DMS153 treated with DMSO at 0.1 percent for 48 hours (cell line): ENCODE data around the gene NAPA.
A peak's percentile ranks its signal among the peaks of the same experiment; 100 is the strongest.

Source experiments
- DNase-seq: peaks from one replicate; lab custom pipeline; 2025; ENCODE audit not compliant: unreplicated experiment; lab: John Stamatoyannopoulos, UW

The NAPA gene

GRCh38 chr19:47514869-47515588 lies at the start of gene NAPA:
Gene NAPA, minus strand, starts transcription at chr19:47515063. Its CDS starts 123 bp downstream, at chr19:47514940.
- DNase-seq, result peak; percentile 98

DNA sequence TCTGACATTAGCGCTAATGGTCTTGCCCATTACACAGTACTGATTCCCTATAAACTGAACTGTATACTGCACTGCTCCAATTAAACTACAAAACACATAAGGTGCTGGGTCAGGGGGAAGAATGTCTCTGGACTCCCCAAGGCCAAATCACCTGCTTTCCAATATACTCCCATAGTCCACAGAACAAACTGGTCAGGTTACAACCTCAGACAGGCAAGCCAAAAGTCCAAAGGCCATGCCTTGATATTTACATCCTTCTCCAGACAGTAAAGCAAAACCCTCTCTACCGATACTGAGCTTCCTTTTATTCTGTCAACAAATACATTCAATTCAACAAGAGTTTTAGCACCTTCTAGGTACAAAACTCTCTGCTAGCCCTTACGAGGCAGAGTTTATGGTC lies 49.2 kb upstream of the NAPA start:
- DNase-seq, result no peak

GRCh38 chr19:47561440-47562057 lies 46.7 kb upstream of the NAPA start:
- no peak for DNase-seq

DNA sequence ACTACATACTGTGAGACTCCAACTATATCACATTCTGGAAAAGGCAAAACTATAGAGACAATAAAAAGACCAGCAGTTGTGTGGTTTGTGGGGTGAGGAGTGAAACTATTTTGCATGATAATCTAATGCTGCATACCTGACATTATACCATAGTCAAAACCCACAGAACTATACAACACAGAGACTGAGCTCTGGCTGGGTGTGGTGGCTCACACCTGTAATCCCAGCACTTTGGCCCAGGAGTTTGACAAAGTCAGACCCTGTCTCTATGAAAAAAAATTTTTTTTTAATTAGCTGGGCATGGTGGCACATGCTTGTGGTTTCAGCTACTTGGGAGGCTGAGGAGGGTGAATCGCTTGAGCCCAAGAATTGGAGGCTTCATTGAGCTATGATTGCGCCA lies 46.1 kb upstream of the NAPA start:
- DNase-seq, result no peak

DNA sequence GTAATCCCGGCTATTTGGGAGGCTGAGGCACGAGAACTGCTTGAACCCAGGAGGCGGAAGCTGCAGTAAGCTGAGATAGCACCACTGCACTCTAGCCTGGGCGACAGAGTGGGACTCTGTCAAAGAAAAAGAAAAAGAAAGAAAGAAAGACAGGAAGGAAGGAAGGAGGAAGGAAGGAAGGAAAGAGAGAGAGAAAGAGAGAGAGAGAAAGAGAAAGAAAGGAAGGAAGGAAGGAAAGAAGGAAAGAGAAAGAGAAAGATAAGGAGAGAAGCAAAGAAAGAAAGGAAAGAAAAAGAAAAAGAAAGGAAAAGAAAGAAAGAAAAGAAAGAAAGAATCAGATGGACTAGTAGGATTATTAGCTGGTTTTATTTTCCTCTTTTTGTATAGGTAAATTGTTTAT lies 35.3 kb upstream of the NAPA start:
- DNase-seq, result no peak

DNA sequence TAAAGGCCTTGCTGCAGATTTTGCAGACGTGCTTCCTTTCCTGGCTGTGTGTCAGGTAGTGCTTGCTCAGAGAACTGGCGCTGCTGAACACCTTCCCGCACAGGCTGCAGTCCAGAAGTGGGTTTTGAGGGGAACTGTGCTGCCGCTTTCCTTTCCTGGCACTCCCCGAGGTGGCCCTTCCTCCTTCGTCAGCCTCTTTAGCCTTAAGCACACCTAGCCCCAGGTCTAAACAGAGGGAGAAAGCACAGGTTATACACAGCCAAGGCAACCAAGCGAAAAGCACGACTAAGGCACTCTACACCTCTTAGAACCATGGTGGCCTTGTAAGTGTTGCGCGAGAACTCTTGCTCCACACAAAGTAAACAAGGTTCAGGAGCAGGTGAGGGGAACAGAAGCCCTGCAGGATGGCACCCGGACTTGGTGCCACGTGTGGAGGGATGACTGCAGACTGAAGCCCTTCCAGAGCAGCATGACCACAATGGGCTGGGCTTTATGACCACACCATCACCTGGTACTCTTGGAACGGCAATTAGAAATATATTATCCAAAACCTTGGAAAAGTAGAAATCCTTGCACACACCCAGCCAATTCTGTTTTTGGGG lies 34.5 kb upstream of the NAPA start:
- no peak for DNase-seq

DNA sequence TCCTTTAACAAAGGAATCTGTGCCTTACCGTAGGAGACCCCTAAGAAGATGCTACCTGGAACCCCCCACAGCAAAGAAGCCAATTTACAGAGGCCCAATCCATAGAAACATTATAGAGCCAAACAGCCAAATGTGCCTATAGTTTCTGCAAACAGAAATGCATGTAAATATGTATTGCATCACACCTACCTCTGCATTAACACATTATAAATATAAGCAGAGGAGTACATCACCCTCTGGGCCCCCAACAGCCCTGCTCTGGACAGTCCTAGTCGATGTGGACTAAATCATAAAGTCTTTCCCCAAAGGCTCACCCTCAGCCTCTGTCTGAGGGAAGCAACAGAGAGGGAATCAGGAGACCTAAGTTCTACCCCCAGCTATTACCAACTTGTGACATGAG lies 32.3 kb upstream of the NAPA start:
- no peak for DNase-seq

- DNase-seq, result no peak
Observed at GRCh38 chr19:47545061-47545948, 30.4 kb upstream of the NAPA start.

DNA sequence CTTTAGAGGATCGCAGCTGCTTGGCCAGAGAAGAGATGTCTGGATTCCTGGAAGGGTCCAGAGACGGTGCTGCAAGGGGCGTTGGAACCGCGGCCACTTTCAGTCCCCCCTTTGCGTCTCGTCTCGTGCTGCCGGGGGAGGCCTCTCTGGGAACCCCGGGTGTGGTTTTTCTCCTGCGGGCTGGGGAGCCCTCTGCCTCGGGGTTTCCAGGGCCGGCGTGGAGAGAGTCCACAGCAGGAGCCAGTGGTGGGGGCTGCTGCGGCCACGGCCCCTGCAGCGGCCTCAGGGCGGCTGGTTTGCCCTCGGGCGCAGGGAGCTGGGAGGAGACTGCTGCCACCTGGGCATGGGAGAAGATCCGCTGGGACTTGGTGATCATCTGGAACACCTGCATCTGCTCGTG lies 29.6 kb upstream of the NAPA start:
- no peak for DNase-seq

DNA sequence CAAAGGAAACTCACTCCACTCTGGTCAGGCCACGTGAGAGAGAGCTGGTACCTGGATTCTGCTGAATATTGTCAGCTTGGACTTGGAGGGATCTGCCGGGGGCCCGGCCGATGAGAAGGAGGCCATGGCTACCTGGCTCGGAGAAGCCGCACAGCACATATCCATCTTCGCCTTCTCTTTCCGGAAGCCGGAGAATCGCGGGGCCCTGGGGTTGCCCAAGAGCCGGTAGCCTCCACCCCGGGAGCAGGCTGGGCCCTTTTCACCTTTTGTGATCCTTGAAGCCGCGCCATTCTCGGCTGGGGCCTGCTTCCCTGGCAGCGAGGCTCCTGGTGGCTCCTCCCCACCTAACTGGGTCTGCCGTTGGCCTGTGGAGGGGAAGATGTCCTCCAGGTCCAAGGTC lies 29.2 kb upstream of the NAPA start:
- no peak for DNase-seq

- no peak for DNase-seq
Observed at GRCh38 chr19:47542030-47542475, 27.2 kb upstream of the NAPA start.

- no peak for DNase-seq
Observed at GRCh38 chr19:47541518-47541917, 26.7 kb upstream of the NAPA start.

DNA sequence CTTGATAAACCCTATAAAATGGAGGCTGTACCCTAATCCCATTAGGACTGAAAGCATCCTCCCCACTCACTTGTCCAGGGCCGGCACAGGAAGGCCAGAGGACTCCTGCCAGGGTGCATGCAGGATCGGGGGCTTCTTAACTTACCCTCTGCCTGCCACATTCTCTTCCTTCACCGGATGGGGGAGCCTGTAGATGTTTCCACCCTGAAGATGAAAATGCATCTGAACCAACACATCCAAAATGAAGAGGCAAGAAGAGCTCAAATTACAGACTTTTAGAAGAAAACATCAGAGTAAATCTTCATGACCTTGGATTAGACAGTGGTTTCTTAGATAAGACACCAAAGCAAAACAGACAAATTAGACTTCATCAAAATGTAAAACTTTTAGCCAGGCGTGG lies 25.9 kb upstream of the NAPA start:
- no peak for DNase-seq

DNA sequence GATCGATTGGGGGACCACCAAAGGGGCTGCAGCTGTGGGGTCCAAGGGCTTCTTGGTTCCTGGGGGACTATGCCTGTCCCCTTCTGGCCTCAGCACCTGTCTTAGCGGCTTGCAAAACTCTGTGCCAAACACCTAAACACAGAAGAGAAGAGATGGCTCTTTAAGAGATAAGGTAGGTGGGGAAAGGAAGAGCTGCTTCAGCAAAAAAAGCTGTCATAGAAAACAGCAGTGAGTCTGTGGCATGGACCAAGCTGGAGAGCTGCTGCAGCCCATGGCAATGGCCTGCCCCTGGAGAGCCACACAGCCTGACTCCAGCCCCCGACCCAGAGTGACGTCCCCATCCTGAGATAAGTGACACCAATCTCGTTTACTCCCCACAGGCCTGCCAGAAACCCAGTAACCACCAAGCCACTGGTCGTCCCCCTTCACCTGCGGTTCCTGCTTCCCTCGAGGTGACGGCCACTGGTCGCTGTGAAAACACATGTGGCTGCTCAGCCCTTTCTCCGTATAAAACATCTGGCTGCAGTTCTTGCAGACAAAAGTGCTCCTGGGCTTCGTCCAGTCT lies 25.0 kb upstream of the NAPA start:
- DNase-seq, result no peak

- no peak for DNase-seq
Observed at GRCh38 chr19:47538812-47539211, 23.9 kb upstream of the NAPA start.

DNA sequence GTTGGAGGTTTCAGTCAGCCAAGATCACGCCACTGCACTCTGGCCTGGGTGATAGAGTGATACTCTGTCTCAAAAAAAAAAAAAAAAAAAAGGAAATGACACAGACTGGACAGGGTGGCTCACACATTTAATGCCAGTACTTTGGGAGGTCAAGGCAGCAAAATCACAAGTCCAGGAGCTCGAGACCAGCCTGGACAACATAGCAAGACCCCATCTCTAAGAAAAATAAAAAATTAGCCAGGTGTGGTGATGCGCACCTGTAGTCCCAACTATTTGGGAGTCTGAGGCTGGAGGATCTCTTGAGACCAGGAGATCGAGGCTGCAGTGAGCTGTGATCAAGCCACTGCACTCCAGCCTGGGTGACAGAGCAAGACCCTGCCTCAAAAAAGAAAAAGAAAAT lies 22.6 kb upstream of the NAPA start:
- DNase-seq, result no peak

DNA sequence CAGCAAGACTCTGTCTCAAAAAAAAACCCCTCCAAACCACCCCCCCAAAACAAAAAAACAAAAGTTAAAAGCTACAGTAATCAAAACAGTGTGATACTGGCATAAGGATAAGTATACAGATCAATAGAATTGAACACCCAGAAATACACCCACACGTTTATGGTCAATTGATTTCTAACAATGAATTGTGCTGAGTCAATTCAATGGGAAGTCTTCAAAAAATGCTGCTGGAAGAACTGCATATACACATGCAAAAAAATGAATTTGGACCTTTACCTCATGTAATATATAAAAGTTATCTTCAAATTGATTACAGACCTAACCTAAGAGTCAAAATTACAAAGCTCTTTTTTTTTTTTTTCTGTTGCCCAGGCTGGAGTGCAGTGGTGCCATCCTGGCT lies 19.8 kb upstream of the NAPA start:
- no peak for DNase-seq

GRCh38 chr19:47531640-47532387 lies 17.0 kb upstream of the NAPA start:
- no peak for DNase-seq

DNA sequence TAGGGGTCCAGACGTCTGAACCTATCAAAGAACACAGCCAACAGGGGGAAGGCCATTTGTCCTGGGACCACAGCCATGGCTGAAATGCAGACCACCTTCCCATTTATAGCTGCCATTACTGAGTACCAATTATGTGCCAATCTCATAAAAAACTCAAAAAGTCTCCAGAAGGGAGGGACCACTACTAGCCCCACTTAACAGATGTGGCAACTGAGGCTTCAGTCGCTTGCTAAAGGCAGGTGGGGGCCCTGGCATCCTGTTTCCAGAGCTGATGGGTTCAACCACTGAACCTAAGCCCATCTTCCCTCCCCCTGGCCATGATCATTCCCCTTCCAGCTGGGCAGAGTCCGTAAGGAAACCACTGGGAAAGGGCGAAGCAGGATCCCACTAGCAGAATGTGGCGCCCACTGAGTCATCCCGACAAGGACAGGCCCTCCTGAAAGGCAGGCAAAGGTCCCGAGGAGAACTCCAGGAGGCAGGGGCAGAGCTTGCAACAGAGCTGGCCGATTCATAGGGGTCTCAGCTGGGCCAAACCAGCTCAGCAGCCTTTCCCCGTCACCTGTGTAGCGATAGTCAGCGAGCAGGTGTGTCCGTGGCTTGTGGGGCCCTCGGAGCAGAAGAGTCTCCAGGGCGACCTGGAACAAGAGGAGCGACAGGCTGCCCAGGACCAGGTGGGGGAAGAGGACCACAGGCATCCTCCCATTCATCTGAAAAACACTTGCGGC lies 14.3 kb upstream of the NAPA start:
- DNase-seq, result no peak

DNA sequence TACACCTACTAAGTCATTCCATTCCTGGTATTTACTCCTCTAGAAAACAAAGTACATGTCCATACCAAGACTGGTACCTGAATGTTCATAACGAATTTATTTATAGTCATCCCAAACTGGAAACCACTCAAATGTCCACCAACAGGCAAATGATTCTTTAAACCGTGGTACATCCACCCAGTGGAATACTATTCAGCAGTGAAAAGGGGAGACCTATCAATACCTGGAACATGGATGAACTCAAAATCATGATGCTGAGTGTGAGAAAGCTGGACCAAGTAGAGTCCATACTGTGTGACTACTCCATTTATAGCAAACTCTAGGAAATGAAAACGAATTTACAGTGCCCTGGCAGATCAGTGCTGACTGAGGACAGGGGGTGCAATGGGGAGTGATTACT lies 11.9 kb upstream of the NAPA start:
- DNase-seq, result no peak
